RPMI7951 (cell line): ENCODE data around the gene PLP1. TPM values are rescaled to one million over a fixed set of nuclear protein-coding genes. Genes with fewer than 3 reads are reported as not detected.
"Not testable (repeated sequence)": the region's sequence is repeated elsewhere in the genome, so short reads cannot be mapped to it uniquely, and the experiment has no call there.

Experiments
- DNase-seq: peaks from one replicate; pipeline ENCODE4 v3.0.0-alpha.2; 2012; ENCODE audit warnings: low read depth
- total RNA-seq: library from RNA; depleted of rRNA; stranded (reverse); fragments of >200 nt; shearing (Covaris generic); gene quantifications from 2 replicates; pipeline ENCODE4 v1.2.3, GENCODE V29; 2014; rRNA removed

PLP1 gene, protein sequence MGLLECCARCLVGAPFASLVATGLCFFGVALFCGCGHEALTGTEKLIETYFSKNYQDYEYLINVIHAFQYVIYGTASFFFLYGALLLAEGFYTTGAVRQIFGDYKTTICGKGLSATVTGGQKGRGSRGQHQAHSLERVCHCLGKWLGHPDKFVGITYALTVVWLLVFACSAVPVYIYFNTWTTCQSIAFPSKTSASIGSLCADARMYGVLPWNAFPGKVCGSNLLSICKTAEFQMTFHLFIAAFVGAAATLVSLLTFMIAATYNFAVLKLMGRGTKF
- 3.1 and 3.3 TPM in 2 replicates for total RNA-seq

DNA sequence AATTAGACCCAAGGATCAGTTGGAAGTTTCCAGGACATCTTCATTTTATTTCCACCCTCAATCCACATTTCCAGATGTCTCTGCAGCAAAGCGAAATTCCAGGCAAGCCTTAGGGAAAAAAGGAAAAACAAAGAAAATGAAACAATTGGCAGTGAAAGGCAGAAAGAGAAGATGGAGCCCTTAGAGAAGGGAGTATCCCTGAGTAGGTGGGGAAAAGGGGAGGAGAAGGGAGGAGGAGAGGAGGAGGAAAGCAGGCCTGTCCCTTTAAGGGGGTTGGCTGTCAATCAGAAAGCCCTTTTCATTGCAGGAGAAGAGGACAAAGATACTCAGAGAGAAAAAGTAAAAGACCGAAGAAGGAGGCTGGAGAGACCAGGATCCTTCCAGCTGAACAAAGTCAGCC, at the start of gene PLP1:
Gene PLP1 (plus strand): TSS at position 295 of the 400 bp plus-strand sequence. CDS start 156 bp downstream, outside the sequence.
- no peak for DNase-seq

DNA sequence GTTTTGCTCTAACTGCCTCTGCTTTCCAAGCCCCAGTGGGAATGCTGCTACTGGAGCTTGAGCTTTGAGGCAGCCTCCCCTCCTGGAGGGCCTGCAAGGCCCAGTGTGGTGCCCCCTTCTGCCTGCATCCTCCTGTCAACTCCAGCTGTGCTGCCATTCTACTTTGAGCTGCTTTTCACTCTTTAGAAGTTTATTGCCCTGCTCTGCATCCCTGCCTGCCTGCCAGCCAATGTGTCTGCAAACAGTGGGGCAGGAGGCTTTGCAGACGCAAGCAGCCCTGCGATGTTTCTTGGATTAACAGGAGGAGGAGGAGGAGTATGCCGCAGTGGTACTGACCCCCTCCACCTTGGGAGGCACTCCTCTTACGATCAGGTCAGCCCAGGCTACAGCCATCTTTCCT, 49.5 kb upstream of the PLP1 start:
- no peak for DNase-seq

DNA sequence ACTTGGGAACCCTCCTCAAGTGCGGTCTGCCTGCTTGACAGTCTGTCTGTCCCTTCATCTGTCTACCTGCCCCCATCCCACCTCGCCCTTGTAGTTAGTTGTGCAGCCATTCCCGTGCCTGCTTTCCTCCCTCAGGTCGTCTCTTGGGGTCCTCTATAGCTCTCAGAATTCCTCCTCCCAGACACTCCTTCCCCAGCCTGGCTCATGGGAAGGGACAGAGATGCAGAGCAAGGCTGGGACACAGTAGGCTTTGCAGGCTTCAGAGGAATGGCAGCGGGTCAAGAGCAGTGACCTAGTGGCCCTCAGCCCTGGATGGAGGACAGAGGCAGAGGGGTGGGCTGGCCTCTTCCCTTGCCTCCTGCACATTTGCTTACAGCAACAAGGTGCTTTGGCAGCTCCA, 47.6 kb upstream of the PLP1 start:
- no peak for DNase-seq

DNA sequence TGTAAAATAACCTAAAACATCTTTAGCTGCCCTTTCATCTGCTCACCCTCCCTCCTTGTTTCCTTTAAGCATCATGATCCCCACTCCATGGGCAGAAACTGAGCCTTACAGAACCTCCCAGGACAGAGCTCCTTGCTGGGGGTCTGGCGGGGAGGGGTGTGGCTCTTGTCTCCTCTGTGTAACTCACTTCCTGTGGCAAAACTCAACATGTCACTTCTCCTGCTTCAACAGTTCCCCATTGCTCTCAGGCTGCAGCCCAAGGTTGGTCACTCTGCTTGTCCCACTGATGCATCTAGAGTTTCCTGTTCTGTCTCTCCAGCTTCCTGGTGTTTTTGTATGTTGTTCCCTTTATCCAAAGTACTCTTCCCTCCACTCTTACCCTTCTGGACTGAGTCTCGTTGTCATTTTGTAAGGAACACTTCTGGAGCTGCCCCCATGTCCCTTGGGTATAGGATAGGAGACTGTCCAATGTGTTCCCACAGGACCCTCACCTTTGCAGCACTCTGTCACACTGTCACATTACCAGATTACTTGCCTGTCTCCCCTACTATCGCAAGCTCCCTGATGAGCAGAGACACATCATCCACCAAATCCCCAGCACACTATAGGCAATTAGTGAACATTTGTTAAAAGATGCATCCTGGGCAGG, 46.4 kb upstream of the PLP1 start:
- no peak for DNase-seq

DNA sequence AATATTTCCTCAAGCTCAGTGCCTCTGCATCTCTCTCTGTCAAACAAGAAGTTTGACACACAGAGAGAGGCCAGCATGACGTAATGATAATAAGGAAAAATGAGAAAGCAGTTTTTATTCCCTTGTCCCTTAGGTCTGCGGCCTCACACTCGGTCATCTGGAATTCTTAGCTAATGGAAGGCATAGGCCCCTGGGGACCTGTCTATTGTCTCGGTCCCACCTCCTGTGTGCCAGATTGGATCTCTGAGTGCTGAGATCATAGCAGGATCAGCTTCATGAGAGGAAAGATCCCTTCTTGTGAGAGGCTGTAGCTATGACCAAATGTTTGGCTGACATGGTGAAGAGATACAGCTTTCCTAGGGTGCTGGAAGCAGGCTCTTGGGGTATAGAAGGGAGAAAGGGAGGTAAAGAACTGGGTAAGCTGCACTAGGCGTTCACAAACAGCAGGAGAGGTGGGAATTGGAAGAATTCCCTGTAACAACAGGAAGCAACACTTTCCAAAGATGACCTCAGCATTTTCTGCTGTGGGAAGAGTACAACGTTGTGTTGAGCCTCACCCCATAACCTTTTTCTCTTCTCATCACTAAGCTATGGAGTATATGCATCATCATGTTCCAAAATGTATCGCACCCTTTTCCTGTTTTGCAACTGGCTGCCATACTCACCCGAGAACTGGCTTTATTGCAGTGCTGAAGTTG, 45.7 kb upstream of the PLP1 start:
- DNase-seq: no peak

DNA sequence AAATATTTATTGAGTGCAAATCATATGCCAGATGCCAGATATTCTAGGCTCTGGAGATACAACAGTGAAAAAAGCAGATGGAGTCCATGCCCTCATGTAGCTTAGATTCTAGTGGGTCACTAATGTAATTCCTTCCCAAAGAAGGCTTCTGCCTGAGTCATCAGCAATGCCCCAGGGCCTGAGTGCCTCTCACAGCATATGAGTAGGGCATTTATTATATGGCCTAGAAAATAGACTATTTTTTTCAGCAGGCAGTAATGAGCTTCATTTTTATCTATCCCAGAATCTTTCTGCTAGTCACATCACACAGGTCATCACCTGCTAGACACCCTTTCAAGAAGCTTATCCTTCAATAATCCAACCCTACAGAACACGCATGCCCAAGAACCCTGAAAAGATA, 43.6 kb upstream of the PLP1 start:
- DNase-seq: no peak

DNA sequence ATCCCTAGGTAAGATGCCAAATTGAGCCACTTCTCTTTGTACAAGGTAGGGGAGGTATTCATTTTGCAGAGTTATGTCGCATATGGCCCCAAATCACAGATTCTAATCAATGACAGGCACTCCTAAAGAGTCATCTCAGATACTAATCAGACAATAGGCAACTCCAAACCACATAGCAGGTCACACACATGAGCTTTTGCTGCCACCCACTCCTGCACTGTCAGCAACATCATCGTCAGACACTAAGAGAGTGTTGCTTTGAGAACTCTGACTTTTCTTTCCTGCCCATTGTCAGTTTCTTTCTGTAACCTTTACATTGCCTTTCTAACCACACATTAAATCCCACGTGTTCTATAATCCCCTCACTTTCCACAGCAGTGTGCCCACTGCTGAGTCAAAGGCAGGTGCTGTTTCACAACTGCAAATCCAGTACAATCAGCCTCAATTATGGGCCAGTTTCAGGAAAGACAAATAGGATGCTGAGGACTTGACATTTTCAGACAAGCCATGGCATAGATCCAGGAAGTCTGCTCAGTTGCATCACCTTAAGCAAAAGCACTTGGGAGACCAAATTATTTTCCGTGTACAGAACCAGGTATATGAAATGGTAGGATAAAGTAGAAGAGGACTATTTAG, 42.4 kb upstream of the PLP1 start:
- no peak for DNase-seq

DNA sequence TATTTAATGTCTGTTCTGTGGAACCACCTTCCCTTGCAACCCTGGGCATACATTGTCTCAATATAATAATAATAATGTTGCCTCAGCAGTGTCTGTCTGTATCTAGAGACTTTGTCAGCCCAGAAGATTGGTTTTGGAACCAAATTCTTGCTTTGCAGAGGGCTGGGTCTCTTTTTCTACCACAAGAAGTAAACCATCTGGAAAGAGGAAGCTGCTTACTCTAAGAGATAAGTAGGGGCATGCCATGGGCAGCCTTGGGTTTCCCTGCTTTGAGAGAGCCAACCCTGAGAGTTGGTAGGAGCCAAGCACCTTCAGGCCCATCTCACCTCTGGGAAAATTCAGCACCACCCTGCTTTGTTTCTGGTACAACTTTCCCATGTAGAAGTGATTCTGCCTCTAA, 38.9 kb upstream of the PLP1 start:
- DNase-seq: no peak

DNA sequence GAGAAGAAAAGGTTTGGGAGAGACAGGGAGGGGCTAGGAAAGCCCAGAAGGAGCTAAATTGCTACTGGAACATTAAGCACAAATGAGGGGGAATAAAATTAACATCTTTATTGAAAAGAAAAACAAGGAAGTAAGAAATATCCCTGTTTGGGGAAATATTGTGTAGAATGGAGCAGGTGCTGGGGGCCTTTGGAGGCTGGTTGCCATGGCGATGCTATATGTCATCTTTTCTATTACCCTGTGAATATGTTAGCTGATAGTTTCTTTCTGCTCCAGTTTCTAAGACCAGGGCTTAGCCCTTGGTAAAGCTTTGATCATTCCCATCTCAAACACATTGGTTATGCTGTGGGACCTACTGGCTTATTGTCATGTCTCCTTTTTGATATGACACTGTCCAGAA, 37.2 kb upstream of the PLP1 start:
- no peak for DNase-seq

DNA sequence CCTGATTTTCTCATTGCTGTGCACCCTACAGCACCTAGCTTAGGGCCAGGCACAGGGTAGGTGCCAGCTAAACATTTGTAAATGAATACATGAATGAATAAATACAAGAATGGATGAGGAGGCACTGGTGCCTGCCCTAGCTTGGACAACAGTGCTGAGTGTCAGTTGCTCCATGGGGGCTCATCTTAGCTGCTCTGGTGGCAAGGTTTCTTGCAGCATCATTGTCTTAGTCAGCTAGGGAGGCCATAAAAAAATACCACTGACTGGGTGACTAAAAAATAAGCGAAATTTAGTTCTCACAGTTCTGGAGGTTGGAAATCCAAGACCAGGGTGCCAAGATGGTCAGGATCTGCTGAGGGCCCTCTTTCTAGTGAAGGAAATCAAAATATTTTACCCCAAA, 34.8 kb upstream of the PLP1 start:
- DNase-seq: no peak

DNA sequence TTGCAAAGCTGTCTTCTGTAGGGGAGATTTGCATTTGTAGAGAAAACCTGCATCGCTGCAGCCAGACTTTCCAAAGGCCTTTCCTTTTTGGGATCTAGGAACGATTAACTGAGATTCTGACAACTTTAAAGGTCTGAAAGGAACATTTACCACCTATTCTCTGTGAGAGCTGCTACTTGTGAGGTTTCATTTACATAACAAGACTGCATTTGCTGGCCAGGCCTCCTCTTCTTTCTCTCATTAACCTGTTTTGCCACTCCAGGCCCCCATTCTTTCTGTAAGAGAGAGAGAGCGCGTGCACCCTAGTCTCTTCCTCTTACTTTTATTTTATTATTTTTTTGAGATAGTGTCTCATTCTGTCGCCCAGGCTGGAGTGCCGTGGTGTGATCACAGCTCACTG, 34.3 kb upstream of the PLP1 start:
- DNase-seq: no peak

DNA sequence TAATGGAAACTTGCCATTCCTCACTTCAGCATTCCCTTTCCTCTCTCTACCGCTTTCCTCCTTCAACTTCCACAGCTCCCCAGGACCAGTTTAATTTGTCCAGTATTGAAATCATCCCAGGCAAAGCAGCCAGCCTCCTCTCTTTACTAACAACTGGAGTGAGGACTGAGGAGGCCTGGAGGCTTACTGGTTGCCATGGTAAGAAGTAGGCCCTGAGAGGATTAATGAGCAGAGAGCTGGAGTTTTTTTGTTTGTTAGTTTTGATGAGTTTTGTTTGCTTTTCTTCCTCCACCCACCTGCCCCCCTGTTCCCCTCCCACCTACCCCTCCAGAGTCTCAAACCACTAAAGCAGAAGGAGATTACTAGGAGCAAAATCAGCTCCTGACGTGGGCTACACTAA, 29.5 kb upstream of the PLP1 start:
- DNase-seq: no peak

DNA sequence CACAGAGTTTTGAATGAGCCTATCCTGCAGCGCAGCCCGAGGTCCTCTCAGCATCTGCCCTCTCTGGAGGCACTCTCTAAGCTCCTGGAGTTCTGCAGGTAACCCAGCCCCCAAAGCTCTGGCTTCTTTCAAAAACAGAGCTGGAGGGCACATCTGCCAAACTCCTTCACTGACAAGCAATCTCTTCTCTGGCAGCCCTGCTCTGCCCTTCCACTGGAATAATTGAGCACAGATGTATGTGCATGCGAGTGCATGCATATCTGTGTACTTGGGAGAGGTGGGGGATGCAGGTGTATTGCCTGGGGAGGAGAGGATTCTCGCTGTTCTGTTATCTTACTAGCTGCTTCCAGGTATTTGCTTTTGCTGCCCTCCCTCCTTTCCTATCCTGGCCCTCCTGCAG, 22.2 kb upstream of the PLP1 start:
- no peak for DNase-seq

DNA sequence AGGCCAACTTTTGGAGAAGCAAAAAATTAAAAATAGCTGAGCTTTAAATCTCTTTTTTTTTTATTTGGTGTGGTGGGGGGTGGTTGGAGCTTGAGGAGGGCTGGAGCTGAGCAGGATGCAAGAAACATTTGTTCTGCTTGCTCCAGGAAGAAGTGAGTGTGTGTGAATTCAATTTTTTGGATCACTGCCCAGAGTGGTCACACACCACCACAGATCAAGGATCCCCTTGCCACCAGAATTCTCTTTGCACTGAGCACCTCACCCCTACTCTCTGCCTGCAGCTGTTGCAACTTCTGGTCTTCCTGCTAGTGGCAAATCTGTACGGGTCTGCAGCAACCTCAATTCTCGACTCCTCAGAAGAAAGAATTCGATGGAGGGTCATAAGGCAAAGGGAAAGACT, 19.9 kb upstream of the PLP1 start:
- no peak for DNase-seq

DNA sequence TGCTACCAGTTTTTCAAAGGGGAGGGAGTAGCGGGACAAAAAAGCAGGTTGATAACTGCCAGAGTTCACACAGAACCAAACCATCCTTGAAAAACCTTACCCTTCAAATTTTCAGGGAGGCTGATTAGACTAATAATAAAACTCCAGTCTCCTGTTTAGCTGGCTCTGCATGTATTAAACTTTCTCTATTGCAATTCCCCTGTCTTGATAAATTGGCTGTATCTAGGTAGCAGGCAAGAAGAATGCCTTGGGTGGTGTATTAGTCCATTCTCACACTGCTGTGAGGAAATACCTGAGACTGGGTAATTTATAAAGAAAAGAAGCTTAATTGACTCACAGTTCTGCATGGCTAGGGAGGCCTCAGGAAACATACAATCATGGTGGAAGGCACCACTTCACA, 18.1 kb upstream of the PLP1 start:
- DNase-seq: no peak

DNA sequence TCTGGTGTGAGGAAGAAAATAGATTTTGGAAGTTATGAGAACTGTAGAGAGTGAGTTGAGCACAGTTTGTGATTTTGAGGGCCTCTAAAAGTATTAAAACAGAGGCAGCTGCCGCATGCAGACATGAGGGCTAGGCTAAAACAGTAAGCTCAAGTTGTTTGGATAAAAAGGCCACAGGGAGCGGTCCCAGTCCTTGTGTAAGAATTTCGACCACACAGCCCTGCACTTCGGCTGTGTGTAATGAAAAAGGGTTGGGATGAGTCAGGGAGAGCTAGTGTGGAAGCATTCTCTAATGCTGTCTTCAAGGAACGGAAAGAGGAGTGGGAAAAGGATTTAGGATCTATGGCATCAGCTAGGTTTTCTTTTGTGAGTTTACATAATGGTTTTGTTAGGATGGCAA, 13.1 kb upstream of the PLP1 start:
- not testable (repeated sequence) for DNase-seq

DNA sequence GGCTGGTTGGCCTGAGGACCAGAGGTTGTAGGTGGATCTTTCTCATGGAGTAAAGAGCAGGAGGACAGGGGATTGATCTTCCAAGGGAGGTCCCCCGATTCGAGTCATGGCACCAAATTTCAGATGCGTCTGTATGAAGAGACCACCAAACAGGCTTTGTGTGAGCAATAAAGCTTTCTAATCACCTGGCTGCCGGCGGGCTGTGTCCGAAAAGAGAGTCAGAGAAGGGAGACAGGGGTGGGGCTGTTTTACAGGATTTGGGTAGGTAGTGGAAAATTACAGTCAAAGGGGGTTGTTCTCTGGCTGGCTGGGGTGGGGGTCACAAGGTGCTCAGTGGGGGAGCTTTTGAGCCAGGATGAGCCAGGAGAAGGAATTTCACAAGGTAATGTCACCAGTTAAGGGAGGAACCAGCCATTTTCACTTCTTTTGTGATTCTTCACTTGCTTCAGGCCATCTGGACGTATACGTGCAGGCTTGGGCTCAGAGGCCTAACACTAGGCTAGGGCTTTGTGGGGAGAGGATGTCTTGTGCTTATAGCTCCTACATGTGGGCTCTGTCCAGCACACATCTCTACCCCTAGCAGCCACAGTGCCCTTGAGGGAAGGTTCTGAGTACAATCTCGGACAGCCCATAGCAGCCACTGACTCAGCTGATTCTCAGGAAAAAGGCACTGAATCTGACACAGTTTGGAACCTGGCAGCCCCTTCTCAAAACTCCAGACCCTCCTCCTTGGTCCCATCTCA, 9.7 kb upstream of the PLP1 start:
- not testable (repeated sequence) for DNase-seq

DNA sequence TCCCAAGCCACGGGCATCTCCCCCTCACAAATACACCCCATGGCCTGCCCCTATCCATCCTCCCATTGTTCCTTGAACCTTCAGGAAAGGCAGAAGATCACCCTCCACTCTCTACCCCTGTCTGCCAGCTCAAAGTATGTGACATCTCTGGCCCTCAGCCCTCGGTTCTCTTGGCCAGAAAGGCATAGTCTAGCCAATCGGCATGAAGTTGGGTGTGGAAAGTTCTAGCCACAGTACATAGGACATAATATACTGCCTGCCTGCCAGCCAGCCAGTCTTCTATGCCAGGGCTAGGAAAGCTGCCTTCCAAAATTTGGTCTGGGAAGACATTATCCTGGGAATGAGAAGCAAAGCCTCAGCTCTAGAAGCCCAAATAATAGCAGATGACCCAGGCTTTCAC, 3.2 kb upstream of the PLP1 start:
- DNase-seq: no peak

DNA sequence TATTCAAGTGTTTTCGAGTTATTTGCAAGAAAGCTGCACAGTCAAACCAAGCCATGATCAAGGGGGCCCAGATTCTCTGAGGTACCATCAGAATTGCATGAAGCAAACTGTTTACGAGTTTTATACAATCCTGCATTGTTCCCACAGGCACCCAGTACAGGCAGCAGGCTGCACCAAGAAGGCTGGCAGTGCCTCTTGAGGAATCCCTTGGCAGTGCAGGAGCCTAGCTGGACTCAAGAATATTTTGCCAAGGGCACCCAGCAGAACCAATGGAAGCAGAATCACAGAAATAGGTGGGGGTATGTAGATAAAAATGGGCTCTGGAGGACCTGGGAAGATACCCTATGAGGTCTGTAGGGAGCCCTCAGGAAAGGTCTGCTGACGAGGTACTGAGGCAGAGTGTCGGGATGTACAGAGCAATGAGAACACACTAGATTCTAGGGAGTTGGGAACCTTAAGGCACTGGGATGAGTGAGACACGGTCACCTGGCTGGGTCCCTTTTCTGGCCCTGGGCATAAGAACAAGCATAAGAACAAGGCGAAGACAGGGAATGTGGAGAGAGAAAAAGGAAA, 2.5 kb upstream of the PLP1 start:
- peak; percentile 16 for DNase-seq

DNA sequence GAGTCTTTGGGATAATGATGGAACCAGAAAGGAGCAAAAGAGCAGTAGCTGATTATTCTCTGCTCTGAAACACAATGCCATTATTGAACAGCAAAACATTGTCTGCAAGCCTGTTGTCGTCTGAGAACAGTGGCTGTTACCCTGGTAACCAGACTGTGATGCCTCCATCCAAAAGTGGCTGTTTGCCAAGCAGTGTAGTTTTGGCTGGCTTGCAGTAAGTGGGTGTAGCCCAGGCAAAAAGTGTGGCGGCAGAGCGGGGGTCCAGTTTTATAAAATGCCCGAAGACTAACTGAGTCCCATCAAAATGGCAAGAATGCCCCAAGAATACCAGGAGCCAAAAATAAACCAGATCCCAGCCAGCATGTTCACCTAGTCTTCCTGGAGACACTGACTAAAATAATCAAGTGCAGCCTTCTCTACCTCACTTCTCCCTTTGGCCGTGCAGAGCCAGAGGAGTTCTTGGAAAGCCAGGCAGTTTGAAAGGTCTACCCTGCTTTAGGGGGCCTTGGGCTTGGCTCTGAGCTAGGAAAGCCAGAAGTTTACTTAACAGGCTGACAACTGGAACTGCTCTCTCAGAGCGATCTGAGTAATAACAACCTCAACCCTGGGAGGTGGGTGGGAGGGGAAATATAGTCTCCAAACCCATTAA, 2.6 kb downstream of the PLP1 start:
- no peak for DNase-seq
